GM18909 (cell line): ENCODE measurements around the gene RAB36.

ENCODE experiments used
- ATAC-seq: cut with Tn5 transposase; IDR thresholded peaks from one replicate; pipeline ENCODE4 v1.9.1; 2021; ENCODE audit warnings: mild to moderate bottlenecking; ENCODE audit not compliant: unreplicated experiment, poor library complexity

The RAB36 gene

DNA sequence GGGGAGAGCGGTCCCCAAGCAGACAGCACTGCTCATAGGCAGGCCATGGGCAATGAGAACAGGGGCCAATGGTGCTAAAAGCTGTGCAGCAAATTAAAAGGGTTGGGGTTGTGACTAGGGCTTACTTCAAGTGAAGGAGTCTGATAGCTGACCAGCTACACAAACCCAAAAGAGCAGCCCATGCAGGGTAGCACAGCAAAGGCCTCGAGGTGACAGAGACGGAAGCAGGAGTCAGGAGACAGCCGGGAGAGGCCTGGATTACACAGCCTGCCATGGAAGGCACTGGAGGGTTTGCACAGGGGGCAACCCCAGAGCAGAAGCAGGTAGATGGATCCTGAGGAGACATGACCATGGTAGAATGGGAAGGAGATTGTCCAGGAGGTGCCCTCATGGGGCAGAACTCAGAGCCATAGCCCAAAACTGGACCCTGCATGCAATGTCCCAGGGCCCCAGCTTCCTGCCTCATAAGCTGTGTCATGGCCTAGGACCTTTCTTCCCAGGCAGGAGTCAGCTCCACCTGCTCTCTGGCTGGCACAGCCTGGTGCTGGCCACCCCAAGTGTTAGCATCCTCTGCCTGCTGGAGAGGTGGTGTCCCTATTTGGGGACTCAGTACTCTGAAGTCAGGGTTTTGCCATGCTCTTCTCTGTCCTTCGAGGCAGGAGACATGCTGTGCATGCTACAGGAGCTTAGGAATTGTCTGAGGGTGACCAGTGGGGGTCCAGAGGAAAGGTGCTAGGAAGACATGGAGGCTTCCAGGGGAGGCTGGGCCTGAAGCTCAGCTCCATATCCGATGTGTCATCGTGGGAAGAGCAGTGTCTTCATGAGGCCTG lies 36.8 kb upstream of the RAB36 start:
- no peak for ATAC-seq

DNA sequence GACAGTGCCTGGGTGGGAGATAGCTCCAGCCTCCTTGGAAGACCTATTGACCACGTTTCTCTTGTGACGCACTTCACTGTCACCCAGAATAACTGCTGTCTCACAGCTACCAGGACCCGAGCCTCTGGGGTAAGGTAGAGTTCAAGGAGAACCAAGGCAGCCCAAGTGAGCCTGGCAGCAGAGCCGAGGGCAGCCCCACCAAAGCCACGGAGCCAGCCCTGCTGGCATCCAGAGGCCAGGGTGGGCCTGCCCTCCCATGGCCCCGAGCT lies 36.3 kb upstream of the RAB36 start:
- ATAC-seq, result no peak

DNA sequence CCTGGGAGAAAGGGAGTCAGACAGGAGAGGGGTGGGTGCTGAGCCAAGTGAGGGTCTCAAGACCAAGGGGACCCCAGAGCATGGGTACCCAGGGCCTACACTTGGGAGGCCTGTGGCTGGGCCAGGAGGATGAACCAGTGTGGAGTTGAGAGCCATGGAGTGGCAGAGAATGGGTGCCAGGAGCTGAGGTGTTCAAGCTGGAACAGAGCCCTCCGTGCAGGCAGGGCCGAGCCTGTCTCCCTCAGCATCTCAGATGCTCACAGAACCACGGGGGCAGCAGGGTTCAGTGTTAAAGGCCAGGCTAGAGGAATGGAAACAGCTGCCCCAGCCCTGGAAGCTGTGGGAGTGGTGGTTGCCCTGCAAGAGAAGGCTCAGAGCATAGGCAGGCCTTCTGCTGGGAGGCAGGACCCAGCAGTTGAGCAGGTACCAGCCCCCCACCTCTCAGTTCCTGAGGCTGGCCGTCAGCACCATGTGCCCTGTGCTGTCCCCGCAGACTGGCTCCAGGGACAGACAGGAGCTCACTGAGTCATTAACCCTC lies 35.8 kb upstream of the RAB36 start:
- ATAC-seq, result no peak

DNA sequence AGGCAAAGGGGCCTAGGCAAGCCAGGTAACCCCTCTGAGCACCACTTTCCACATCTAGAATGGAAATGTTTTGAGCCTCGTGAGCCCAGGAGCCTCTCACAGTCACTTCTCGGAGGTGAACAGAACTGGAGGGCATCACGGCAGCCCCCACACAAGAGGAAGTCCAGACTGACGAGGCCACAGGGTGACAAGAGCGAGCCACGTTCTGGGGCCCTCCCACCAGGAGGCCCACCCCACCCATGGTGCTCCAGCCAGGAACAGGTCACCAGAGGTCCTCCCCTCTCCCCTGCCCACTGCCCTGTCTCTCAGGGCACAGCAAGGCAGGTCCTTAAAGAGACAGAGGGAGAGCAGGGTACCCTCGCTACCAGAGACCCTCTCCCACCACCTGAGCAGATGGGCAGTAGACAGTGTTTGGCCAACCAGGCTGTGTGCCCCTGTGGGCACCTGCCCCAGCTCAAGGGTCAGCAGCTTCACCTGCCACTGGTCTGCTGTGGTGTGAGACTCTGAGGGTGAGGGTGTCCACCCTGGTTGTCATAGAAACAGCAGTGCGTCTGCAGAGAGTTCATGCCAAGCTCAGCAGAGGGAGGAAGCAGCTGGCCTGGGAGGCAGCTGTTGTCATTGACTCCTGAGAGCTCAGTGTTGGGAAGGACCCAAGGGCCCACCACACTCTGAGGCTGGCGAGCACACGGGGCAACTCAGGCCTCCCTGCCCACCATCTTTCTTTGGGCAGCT lies 34.9 kb upstream of the RAB36 start:
- no peak for ATAC-seq

DNA sequence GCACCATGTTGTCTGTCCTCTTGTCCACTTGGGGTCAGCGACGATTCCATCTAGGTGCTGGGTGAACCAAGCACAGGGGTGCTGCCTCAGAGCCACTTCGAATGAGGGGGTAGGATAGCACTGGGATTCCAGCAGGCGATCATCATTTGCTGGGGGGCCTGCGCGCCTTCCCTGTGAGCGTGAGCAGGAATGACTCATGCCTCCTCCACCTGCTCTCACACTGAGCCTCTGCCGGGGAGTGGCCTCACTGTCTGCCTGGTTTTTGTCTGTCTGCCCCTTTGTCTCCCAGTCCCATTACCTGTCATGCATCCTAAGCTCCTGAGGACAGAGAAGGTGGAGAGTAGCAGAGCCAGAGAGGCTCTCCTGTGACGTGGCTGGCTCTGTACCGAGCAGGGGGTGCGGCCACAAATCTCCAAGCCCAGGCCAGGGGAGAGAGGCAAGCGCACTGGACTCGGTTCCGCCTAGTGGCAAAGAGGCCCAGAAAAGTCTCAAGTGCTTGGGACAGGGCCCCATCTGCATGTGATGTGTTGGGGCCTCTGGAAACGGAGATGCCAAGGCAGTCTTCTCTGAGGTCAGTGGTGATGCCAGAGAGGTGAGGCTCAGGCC lies 34.3 kb upstream of the RAB36 start:
- no peak for ATAC-seq

DNA sequence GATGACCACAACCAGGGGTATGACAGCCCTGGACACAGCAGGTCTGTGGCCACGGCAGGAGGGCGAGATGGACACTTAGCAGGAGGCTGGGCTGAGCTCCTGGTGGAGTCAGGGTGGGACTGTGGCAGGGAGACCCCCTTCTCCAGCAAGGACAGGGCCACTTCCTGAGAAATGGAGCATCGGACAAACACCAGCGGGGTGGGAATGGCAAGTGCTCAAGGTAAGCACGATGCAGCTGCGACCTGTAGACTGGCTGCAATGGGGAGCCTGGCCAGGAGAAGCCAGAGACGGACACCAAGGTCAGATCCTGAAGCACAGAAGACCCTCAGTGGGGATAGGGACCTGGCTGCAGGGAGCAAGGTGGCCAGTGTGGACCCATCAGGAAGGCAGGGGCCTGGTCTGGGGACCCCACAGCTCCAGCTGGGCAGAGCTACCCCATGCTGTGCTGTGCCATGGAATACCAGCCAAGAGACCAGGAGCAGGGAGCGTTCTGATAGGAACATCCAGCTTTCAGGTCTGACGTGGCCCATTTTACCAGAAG lies 32.7 kb upstream of the RAB36 start:
- ATAC-seq, result no peak

DNA sequence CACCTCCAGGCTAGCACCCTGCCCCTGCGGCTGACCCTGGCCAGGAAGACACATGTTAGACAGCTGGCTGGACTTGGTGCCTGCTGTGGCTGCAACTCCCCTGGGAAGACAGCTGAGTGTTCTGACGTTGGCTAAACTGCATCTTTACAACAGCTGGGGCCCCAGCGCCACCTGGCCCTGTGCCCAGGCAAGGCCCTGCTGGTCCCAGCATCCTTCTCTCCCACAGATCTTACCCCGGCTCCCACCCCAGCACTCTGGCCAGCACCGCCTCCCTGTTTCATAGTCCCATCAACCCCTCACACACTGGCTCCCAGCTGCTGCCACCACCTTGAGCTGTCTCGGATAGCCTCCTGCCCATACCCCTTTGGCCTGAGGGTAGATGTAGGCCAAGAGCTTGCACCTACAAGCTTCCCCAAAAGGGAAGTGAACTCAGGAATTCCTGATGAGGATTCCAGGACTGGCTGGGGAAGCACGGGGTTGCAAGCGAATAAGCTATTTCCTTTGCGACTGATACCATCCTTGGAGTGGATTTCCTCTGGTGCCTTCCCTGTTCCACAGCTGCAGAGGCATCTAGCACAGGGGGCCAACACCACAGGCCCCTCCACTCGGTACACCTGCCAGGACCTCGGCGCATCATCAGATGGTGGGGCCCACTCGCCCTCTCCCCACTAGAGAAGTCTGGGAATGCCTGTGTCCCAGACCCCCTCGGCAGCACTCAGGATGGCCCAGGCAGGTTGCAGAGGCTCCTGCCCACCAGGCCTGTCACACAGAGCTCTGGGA lies 32.0 kb upstream of the RAB36 start:
- ATAC-seq, result no peak

DNA sequence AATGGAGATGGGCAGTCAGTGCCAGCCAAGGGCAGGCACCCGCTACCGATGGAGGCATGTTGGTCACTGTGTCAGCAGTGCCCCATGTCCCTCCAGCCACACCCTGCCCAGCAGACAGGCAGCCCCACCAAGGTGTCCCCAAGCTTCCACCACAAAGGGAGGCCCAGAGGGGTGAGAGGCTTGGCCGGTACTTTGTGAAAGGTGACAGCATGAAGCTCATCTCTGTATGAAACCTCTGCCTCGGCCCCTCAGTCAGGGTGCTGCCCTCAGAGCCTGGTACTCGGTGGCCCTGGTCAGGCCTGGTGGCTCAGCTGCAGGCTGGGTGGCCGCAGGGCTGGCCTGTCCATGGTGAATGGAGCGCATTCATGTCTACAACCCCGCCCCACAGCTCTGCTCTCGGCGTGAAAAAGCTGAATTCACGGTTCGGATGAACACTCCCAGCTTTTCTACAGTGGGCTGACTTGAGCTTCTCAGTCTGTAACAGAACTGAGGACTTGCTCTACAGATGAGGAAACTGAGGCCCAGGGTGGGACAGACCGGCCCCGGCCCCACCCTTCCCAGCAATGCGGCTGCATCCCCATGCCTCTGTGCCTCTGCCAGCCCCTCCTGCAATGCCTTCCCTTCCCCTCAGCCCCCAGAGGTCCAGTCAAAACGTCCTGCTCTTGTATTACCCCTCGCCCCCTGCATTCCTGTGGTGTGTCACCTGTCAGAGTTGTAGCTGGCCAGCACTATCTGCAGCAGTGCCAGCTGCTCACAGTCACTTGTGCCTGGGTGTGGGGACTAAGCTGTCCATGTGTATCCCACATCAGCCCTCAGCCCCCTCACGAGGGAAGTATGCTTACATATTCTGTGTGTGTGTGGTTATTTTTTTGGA lies 31.2 kb upstream of the RAB36 start:
- no peak for ATAC-seq

DNA sequence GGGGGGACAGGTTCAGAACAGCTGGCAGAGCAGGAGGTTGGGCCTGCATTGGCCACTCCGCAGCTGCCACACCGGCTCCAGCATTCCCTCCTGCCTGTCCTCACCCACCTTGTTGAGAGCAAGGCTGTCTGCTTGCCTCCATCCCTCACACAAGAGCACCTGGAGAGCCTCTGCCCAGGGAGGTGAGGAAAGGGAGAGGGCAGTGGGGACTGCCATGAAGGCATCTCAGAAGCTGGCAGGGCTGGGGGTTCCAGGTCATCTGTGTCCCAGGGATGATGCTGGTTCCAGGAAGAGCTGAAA lies 30.6 kb upstream of the RAB36 start:
- no peak for ATAC-seq

DNA sequence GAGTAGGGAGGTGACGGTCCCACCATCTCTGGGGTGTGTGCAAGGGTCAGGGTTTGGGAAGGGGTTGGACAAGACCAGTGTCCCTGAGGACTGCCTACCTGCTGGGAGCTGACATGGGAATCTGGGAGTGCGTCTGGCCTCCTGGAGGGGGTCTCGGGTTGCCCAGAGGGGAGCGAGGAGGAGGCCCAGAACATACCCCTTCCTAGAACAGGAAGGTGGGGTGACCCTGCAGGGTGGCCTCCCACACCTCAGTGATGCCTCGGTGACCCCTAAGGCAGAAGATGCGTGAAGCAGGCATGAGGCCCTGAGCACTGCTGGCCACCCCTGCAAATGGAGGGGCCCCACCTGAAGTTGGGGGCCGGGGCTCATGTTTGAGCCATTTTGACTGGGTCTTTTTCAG lies 29.9 kb upstream of the RAB36 start:
- ATAC-seq, result no peak

DNA sequence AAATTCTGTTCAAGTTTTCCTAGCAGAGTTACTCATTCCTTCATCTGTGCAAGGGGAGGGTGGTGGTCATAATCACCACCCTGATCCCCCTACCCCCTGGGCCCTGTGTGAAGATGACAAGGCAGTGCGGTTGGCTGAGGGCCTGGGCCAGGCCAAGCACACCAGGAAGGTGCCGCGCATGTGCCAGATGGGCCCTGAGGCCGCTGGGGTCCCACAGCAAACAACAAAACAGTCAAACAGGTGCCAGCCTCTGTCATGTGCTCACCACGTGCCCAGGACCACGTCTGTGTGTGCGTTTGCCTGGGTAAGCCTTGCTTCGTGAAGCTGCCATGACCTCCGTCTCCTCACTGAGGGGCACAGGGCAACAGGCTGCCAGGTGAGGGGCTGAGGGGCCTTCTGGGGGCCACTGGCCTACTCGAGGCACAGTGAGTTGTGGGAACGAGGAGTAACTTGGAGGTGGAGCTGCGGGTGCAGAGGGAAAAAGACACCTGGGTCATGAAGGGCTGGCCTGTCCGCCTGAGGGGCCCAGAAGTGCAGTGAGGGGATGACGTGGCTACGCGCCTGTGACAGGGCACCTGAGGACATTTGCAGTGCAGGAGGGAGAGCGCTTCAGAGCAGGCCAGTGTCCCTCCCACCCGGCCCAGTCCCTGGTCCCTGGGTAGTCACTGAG lies 29.3 kb upstream of the RAB36 start:
- no peak for ATAC-seq

DNA sequence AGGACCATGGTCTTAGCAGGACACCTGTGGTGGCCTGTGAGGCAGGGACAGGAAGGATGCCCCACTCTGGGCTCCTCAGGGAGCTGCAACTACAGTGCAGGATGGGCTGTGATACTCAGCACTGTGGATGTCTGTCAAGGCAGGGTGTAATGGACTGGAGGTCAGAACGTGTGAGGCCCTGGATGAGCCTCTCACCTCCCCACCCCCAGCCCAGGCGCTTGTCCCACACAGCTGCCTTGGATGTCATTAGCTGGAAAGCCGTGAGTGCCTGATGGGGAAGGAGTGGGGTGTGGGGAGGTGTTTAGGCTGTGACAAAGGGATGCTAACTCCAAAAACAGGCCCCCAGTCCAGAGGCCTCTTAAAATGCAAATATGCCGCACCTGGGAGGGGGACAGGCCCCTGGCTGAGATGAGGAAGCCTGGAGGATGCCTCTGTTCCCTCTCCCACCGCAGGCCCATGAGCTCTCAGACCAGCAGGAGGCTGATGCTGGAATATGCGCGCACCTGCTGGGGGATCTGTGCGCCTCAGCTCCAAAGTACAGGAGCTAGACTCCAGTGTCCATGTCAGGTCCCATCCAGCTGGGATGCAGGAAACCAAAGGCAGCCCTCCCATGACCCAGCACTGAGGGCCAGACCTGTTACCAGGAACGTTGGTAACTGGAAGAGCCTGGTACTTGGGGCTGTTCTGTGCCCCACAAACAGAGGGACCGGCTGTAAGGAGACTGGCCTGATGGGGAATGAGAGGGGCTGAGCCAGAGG lies 28.6 kb upstream of the RAB36 start:
- ATAC-seq, result no peak

DNA sequence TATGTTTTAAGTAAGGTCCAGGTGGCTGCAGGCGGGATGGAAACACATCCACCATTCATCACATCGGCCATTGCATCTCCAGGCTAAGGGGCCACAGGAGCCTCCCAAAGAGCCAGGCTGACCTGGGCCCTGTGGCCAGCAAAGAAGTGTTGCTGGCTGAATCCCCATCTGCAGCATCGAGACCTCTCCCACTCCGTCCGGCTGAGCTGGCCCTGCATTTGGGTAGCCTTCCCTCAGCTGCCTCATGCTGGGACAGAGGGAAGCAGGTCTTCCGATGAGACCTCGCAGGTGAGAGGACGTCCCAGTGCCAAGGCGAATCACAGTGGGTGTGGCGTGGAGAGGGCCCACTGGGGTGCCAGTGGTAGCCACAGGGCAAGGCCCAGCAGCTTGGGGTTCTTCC lies 28.0 kb upstream of the RAB36 start:
- ATAC-seq, result no peak

DNA sequence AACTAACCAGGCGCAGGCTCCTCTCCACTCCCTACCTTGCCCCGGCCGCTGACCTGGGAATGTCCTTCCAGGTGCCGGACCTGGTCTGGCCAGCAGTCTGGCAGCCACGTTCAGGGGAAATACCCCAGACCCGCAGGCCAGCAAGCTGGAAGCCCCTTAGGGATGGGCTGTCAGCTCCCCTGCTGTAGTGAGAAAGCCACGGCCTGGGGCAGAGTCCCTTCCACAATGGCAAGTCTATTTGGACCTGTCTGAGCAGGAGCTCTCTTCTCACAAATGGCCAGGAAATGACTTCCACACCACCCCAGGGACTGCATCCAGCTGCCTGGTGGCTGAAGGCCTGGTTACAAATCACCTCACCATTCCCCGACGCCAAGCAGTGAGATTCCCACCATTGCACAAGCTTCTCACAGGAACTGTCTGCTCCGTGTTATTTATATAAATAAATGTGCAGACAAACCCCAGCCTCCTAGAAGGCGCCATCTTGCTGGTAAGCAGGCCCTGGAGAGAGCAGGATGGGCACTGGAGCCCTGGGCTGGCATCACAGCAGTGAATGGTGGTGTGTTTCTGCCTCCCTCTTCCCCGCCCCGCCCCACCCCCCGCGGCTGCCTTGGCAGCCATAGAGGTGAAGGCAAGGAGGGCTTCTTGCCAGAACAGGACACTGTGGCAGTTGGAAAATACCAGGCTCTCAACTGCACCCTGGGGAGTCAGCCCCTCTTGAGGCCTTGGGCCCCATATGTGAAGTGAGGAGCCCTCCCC lies 27.2 kb upstream of the RAB36 start:
- no peak for ATAC-seq

DNA sequence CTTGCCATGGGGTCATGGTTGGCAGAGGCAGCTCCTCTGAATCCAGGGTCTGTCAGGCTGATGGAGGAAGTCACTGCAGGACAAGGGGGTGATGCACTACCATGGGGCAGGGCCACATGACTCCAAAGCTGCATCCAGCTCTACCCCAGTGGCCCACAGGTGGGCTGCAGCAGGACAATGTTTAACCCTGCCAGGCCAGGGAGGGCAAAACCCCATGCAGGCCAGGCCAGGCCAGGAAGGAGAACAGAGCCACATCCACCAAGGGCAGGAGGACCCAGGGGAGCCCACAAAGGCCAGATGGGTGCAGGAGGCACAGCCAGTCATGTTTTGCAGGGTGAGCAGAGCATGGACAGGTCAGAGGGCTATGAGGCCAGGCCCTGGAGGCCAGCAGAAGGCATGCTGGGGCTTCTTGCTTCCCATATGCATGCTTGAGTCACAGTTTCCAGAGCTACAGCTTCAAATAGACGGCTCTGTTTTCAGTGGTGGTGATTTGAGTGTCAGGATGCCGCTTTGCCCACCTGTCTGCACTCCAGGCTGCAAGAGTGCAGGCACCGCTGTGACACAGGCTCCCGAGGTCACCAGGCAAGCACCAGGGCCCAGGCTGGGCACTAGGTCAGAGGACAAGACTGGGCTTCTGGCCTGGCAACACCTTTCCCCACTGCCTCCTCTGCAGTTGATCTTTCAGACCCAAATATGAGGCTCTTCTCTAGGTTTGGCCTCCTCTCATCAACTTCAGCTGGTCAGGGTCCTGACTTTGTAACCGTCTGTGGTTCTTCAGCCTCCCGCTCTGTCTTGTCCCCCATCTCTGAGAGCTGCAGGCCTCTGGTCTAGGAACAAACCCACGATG lies 26.4 kb upstream of the RAB36 start:
- no peak for ATAC-seq

DNA sequence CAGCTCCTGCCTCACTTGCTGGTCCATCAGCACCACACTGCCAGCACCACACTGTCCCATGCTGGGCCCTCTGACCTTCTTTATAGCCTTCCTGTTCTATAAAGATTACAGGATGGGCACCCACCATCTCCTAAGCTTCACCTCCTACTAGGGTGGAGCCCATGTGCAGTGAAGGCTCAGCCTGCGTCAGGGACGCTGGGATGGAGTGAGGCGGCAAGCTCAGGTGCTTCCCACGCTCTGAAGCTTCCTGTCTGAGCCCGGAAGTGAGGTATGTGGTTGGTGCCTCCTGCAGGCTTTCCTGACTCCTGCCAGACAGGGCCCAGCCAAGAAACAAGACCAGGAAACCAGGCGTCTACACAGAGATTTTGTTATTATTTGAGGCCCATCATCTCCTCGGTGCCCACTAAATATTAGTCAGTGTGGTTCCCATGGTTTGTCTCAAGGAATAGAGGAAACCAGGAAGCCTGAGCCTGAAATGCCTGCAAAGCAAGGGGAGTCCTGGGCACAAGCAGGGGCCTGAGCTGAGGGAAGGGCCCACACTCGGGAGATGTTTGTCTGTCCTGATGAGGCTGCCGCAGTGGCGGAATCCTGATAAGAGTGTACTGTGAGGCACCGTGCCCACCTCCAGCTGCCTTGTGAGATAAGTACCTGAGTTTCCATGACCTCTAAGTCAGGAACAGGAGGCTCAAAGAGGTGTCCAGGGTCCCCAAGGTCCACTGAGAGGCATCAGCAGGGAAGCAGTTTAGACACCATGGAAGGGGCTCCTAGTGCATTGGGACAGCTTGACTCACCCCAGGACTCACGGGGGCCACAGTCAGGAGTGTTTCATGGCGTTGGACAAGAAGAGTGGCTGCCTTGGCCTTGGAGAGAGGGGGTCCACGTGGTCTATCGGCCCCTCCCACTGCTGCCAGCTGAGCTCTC lies 25.5 kb upstream of the RAB36 start:
- no peak for ATAC-seq
